NB4 (cell line): ENCODE results near the gene DUSP7.
"Not testable (repeated sequence)": the region's sequence is repeated elsewhere in the genome, so short reads cannot be mapped to it uniquely, and the experiment has no call there.

ENCODE experiments used
- MYC ChIP-seq: IDR thresholded peaks from 2 replicates; pipeline ENCODE4 v1.6.1; 2011; ENCODE audit warnings: low read depth, low read length
- TF ChIP-seq, protein P1 (sequence below): IDR thresholded peaks from one replicate; pipeline ENCODE4 v1.5.1; 2012; ENCODE audit warnings: low read depth, low read length

DNA sequence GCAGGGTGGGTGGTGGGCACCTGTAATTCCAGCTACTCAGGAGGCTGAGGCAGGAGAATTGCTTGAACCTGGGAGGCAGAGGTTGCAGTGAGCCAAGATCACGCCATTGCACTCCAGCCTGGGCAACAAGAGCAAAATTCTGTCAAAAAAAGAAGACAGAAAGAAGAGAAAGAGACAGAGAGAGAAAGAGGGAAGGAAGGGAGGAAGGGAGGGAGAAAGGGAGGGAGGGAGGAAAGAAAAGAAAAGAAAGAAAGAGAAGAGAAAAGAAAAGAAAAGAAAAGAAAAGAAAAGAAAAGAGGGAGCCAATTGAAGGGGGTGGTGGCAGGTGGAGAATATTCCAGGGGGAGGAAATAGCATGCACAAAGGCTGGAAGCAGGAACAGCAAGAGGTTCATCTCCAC is 13.3 kb downstream of the DUSP7 start:
- TF ChIP-seq, protein P1, sequence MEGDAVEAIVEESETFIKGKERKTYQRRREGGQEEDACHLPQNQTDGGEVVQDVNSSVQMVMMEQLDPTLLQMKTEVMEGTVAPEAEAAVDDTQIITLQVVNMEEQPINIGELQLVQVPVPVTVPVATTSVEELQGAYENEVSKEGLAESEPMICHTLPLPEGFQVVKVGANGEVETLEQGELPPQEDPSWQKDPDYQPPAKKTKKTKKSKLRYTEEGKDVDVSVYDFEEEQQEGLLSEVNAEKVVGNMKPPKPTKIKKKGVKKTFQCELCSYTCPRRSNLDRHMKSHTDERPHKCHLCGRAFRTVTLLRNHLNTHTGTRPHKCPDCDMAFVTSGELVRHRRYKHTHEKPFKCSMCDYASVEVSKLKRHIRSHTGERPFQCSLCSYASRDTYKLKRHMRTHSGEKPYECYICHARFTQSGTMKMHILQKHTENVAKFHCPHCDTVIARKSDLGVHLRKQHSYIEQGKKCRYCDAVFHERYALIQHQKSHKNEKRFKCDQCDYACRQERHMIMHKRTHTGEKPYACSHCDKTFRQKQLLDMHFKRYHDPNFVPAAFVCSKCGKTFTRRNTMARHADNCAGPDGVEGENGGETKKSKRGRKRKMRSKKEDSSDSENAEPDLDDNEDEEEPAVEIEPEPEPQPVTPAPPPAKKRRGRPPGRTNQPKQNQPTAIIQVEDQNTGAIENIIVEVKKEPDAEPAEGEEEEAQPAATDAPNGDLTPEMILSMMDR = not testable (repeated sequence)
- not testable (repeated sequence) for TF ChIP-seq MYC
